HG03378 (cell line): ENCODE results near the gene KDM4B.
"Not testable (repeated sequence)": the region's sequence is repeated elsewhere in the genome, so short reads cannot be mapped to it uniquely, and the experiment has no call there.

Experiments used
- ATAC-seq: cut with Tn5 transposase; IDR thresholded peaks from one replicate; pipeline ENCODE4 v1.9.1; 2021; ENCODE audit warnings: mild to moderate bottlenecking, moderate library complexity; ENCODE audit not compliant: unreplicated experiment

Gene KDM4B

DNA sequence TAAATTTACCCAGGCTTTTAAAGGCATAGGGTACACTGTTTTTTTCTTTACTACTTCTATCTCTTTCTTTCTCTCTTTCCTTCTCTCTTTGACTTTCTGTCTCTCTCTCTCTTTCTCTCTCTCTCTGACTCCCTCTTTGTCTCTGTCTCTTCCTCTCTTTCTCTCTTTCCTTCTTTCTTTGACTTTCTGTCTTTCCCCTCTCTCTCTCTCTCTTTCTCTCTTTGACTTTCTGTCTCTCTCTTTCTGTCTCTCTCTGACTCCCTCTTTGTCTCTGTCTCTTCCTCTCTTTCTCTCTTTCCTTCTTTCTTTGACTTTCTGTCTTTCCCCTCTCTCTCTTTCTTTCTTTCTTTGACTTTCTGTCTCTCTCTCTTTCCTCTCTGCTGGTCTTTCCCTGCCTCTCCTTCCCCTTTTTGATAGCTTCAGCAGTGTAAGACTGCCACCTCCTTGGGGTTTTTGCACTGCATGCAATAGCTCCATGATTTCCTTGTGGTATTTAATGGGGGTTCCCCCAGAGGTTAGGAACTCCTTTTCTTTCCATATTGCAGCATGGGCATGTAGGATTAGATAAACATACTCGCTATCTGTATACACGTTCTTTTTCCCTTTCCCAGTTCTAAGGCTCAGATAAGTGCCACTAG is 191.4 kb downstream of the KDM4B start:
- ATAC-seq = not testable (repeated sequence)

DNA sequence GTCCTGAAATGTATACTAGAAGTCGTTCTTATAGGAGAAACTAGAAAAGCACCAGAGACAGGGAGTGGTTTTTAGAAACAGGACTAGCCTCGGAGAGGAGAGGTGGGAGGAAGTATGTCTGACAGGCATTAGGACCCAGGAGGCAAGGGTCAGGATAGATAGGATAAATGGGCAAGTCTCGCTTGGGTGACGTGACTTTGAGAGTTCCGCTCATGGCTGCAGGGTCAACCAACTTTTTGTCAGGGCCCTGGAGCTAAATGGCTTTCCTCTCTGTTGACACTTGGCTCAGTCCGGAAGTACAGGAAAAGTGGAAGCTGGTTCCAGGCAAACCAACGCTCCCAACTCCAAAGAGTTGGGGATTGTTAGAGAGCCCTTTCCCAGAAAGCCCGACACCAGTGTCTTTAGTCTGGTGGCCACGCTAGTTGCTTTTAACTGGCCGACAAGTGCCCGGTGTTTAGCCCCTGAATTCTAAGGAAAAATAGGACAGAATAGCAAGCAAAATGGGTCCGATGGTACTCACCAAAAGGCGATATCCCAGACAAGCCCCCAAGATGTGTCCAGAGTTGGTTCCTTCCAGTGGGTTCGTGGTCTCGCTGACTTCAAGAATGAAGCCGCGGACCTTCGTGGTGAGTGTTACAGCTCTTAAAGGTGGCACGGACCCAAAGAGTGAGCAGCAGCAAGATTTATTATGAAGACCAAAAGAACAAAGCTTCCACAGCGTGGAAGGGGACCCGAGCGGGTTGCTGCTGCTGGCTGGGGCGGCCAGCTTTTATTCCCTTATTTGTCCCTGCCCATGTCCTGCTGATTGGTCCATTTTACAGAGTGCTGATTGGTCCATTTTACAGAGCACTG is 196.2 kb downstream of the KDM4B start:
- ATAC-seq = not testable (repeated sequence)

DNA sequence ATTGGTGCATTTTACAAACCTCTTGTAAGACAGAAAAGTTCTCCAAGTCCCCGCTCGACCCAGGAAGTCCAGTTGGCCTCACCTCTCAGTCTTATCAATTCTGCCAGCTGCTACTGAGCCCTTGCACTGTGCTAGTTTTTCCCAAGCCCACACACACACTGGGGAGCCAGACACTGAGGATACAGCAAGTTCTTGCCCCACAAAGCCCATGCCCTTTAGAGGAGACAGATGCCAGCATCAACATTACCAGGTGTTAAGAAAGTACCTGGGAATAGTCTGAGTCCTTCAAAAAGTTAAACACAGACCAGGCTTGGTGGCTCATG is 196.7 kb downstream of the KDM4B start:
- ATAC-seq = no peak

DNA sequence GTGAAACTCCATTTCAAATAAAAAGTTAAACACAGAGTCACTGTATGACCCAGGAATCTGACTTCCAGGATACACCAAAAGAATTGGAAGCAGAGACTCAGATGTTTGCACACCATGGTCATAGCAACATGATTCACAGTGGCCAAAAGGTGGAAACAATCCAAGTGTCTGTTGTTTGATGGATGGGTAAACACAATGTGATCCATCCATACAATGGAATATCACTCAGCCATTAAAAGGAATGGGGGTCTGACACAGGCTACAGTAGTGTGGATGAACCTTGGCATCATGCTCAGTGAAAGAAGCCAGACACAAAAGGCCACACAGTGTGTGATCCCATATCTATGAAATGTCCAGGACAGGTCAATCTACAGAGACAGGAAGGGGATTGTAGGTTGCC is 197.3 kb downstream of the KDM4B start:
- ATAC-seq = no peak

DNA sequence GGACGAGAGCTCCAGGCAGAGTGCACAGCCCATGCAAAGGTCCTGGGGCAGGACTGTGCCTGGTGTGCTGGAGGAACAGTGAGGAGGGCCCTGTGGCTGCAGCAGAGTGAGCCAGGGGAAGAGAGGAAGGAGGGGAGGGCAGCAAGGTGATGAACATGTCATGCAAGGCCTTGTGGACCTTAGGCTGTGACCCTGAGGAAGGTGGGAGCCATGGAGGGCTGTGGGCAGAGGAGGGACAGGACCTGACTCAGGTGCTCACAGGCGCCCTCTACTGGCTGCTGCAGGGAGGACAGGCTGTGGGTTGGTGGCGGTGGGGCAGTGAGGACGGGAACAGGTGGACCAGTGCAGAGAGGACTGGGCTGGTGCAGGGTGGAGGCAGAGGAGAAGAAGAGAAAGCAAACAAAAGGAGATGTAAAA is 201.4 kb downstream of the KDM4B start:
- no peak for ATAC-seq

DNA sequence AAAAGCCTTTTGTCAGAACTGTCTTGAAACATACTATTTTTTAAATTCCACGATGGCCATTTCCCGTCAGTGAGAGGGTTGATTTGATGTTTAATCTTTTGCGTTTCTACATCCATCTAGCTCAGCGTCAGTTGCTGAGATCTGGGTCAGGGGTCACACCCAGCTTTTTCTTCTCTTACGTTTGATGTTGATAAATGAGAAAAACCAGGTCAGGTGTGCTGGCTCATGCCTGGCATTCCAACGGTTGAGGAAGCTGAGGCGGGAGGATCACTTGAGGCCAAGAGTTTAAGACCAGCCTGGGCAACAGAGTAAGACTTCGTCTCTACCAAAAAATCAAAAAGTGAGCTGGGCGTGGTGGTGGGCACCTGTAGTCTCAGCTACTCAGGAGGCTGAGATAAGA is 202.8 kb downstream of the KDM4B start:
- no peak for ATAC-seq

DNA sequence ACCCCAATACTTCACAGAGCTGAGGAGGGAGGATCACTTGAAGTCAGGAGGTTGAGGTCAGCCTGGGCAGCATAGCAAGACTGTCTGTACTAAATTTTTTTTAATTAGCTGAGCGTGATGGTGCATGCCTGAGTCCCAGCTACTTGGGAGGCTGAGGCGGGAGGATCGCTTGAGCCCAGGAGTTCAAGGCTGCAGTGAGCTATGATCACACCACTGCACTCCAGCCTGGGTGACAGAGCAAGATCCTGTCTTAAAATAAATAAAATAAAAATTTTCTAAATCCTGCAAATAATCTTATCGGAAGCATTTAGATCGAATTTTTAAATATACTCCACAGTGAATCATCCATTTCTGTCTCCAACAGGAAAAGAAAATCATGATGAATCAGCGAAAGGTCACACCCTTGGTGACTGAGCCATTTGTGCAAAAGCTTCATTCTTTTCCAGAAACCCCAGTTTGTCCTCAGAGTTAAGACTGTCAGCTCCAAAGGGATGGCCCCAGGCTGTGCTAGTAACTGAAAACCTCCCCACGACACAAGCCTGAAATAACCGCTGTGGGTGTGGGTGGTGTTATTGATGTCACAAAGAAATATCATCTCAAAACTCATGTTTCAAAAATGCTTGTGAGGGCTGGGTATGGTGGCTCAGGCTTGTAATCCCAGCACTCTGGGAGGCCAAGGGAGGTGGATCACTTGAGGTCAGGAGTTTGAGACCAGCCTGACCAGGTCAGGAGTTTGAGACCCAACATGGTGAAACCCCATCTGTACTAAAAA is 204.1 kb downstream of the KDM4B start:
- ATAC-seq = no peak

DNA sequence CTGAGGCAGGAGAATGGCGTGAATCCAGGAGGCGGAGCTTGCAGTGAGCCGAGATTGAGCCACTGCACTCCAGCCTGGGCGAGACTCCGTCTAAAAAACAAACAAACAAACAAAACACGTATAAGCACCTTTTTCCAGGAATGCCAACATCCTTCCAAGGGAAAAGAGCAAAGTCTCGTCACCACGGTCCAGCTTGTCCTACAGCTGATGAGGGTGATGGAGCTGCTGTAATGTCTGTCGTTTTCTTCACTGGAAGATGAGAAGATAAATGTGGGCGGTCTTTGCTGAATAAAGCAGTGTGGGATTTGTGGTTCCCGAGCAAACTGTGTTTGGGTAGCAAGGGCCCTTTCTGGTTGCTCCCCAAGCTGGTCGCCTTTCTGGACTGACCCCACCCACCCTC is 205.1 kb downstream of the KDM4B start:
- no peak for ATAC-seq

DNA sequence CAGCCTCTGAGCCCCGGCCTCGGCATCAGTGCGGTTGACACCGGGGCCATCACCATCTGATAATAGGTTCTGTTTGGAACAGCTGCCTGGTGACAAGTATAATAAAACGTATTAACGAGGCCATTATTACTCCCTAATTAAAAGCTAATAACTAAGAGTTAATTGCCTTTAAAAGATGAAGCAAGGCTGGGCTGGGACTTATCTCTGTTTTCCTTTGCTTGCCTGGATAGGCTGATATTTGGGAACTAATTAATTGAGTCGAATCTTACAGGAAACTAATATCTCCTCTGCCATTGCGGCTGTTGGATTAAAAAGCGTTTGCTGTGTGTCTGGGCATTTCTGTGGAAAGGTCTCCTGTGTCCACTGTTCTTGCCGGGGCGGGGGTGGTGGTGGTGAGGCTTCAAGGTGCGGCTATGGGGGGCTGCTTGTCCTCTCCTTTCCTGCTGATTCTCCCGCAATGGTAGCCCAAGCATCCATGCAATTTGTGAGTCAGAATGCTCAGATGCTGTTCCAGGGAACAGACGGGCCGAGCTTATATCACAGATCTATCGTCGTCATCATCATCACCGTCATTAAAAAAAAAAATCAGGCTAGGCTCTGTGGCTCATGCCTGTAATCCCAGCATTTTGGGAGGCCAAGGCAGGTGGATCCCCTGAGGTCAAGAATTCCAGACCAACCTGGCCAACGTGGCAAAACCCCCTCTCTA is 209.0 kb downstream of the KDM4B start:
- ATAC-seq = no peak

DNA sequence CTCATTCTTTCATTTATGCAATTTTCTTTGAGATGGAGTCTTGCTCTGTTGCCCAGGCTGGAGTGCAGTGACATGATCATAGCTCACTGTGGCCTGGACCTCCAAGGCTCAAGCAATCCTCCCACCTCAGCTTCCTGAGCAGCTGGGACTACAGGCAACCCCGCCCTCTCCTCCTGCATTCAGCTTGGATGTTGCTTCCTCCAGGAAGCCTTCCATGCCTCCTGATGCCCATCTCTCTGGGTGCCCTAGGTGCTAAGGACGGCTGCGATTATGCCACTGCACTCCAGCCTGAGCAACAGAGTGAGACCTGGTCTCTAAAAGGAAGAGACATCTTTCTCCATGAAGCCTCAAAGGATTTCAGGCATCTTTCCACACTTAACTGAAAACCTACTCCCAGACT is 209.9 kb downstream of the KDM4B start:
- no peak for ATAC-seq

DNA sequence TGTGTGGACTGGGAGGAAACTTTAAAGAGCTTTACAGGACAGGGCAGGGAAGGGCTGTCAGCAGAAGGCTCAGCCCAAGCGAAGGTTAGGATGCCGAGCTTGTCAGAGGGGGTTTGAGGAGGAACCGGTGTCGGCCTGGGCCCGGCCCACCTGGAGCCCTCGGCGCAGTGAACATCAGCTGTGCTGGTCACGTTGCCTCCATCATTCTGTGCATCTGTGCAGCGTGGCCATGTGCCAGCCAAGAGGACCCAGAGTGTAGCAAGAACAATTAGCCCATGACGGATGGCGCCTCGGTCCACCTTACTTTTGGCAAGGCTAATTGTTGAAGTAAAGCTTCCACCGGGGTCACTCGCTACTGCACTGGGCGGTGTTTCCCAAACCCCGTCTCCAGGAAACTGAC is 210.3 kb downstream of the KDM4B start:
- ATAC-seq = no peak

DNA sequence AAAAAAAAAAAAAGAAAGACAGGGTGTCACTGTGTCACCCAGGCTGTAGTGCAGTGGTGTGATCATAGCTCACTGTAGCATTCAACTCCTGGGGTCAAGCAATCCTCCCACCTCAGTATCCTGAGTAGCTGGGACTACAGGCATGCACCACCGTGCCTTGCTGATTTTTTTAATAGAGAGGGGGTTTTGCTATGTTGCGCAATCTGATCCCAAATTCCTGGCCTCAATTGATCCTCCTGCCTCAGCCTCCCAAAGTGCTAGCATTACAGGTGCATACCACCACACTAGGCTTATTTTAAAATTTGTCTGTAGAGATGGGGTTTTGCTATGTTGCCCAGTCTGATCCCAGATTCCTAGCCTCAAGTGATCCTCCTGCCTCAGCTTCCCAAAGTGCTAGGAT is 212.4 kb downstream of the KDM4B start:
- ATAC-seq = no peak

DNA sequence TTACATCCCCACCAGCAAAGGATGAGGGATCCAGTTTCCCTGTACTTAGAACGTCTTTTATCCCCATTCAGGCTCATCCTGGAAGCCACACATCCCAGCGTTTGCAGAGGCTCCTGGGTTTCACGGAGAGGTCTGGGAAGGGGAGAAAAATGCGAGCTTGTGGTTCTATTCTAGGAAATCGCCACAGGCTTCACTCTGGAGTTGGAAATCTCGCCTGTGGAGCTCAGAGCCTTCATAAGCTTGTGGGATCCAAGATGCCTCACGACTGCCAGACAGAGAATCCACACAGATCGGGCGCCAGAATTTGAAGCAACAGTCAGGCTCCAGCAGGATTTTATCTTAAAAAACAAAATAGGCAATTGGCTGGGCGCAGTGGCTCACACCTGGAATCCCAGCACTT is 213.8 kb downstream of the KDM4B start:
- ATAC-seq = no peak

DNA sequence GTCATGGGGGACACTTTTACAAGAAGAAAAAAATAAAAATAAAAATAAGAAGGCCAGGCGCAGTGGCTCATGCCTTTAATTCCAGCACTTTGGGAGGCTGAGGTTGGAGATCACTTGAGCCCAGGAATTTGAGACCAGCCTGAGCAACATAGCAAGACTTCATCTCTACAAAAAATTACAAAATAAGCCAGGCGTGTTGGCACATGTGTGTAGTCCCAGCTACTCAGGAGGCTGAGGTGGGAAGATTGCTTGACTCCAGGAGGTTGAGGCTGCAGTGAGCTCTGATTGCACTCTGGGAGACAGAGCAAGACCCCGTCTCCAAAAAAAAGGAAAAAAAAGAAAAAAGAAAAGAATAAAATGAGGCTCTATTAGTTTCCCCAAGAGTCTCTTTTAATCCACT is 214.7 kb downstream of the KDM4B start:
- ATAC-seq = no peak

DNA sequence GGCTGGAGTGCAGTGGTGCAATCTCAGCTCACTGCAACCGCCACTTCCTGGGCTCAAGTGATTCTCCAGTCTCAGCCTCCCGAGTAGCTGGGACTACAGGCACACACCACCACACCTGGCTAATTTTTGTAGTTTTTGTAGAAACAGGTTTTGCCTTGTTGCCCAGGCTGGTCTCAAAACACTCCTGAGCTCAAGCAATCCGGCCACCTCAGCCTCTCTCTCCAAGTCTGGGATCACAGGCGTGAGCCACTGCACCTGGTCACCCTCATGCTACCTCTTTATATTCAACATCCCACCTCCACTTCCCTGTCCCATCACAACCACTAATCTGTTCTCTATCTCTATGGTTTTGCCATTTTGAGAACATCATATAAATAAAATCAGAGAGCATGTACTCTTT is 216.0 kb downstream of the KDM4B start:
- ATAC-seq = no peak

DNA sequence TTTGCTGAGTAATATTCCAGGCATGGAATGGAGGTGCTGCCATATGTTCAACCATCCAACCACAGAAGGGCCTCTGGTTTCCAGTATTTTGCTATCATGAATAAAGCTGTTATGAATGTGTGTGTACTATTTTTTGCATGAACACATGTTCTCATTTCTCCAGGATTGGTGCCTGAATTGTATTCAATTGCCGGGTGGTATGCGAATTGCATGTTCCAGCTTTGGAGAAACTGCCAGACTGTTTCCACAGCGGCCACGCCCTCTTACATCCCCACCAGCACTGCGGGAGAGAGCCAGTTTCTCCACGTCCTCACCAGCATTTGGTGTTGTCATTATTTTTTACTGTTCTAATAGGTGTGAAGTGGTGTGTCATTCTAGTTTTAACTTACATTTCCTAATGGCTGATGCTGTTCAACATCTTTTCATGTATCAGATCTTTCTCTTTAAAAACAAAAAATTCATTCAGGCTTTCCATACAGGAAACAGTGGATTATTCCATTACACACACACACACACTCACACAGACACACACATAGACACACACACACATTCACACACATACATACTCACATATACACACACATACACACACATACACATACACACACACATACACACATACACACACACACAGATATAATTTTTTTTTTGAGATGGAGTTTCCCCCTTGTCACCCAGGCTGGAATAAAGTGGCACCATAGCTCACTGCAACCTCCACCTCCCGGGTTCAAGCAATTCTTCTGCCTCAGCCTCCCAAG is 217.6 kb downstream of the KDM4B start:
- no peak for ATAC-seq

DNA sequence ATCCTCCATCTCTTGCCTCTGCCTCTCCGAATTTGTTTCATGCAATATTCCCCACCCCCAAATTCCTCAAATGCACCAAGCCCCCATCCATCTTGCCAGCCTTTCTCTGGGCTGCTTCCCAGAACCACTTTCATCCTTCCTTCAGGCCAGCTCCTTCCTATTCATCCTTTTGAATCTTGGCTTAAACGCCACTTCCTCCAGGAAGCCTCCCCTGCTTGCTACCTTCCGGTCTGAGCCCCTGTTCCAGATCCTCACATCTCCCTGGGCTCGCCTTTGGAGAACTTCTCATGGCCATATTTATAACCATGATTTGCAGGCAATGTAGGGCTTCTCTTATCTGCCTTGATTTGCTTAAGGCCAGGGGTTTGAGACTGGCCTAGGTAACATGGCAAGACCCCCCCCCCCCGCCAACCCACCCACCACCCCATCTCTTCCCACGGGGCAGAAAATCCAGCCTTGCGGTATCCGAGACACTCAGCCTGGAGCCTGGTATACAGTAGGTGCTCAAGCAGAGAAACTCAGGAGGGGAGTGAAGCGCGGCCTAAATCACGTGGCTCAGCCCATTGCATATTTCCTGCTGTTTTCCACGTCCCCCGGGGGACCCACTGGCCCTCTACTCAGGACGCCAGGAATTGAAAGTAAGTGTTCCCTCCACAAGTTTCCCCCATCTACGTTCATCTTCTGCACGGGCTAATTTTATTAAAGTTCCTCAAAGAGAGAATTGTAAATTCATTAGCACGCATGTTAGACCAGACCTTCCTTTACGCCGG is 219.8 kb downstream of the KDM4B start:
- ATAC-seq = no peak

DNA sequence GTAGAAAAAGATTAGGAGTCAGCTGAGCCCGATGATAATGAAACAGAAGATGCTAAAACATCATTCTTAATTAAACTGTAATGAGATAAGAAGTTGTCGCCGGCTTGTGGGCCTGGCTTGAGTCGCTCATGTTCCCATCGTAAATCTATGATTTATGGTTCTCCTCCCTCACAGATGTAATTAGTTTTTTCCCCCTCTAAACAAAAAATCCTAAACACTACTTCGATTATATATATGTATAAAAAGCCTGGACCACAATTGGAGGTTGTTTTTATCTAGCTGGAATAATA is 220.3 kb downstream of the KDM4B start:
- ATAC-seq = no peak

DNA sequence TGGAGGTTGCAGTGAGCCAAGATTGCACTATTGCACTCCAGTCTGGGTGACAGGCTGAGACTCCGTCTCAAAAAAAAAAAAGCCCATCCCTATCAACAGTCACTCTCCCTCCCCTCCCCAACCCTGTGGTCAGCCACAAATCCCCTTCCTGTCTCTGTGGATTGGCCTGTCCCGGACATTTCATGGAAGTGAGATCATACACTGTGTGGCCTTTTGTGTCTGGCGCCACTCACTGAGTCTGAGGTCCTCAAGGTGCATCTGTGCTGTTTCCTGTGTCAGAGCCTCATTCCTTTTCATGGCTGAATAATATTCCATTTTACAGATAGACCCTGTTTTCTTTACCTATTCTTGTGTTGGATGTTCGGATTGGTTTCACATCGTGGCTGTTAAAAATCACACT is 222.2 kb downstream of the KDM4B start:
- ATAC-seq = no peak

DNA sequence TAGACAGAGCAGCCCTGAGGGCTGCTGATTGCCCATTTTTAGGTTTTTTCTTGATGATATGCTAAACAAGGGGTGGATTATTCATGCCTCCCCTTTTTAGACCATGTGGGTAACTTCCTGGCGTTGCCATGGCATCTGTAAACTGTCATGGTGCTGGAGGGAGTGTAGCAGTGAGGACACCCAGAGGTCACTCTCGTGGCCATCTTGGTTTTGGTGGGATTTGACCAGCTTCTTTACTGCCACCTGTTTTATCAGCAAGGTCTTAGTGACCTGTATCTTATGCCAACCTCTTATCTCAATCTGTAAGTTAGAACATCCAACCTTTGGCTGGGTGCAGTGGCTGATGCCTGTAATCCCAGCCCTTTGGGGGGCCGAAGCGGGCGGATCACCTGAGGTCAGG is 223.7 kb downstream of the KDM4B start:
- ATAC-seq = no peak
